SU-DHL-6 (cell line): ENCODE results near the gene GTF3C1.

ENCODE experiments used
- H2AFZ ChIP-seq: fragments of 200-600 bp; sonication (generic); 2 replicates; pipeline ENCODE4 v1.6.1; 2014; ENCODE audit warnings: low read depth, mild to moderate bottlenecking, moderate library complexity, mixed read lengths, antibody characterized with exemption, low read length; ENCODE audit not compliant: severe bottlenecking
- H3F3A ChIP-seq: fragments of 200-600 bp; shearing (Covaris generic); 2 replicates; pipeline ENCODE4 v1.6.0; 2016; ENCODE audit warnings: antibody characterized with exemption, mild to moderate bottlenecking; ENCODE audit not compliant: insufficient read depth
- H3K27ac ChIP-seq: fragments of 200-600 bp; sonication (generic); 2 replicates; pipeline ENCODE4 v1.5.1; 2016; ENCODE audit warnings: low read depth, mild to moderate bottlenecking, low read length, moderate library complexity, mixed read lengths
- H3K27me3 ChIP-seq: fragments of 200-600 bp; sonication (generic), shearing (Covaris generic); 2 replicates; pipeline ENCODE4 v1.6.0; 2014; ENCODE audit warnings: mild to moderate bottlenecking, low read length
- H3K36me3 ChIP-seq: fragments of 200-600 bp; sonication (generic); 2 replicates; pipeline ENCODE4 v1.6.1; 2014; ENCODE audit warnings: mild to moderate bottlenecking, low read length, mixed read lengths
- H3K4me2 ChIP-seq: fragments of 300-600, 200-600 bp; shearing (Covaris generic), sonication (generic); 2 replicates; pipeline ENCODE4 v1.6.0; 2014; ENCODE audit warnings: low read length, low read depth, mild to moderate bottlenecking; ENCODE audit not compliant: poor library complexity, severe bottlenecking
- H3K4me3 ChIP-seq: fragments of 200-600 bp; sonication (generic); 2 replicates; pipeline ENCODE4 v1.5.1; 2014; ENCODE audit warnings: antibody characterized with exemption, low read length, mild to moderate bottlenecking, mixed read lengths; ENCODE audit not compliant: insufficient read depth, poor library complexity, severe bottlenecking
- H3K79me2 ChIP-seq: fragments of 200-600 bp; sonication (generic); 2 replicates; pipeline ENCODE4 v1.6.1; 2014; ENCODE audit warnings: mild to moderate bottlenecking, low read length, moderate library complexity; ENCODE audit not compliant: insufficient read depth
- H3K9ac ChIP-seq: fragments of 200-600 bp; sonication (generic); 2 replicates; pipeline ENCODE4 v1.7.0; 2014; ENCODE audit warnings: mild to moderate bottlenecking, low read length
- H3K9me2 ChIP-seq: fragments of 200-600 bp; sonication (generic); replicated peaks from 2 replicates; pipeline ENCODE4 v1.6.1; 2014; ENCODE audit warnings: low read length; ENCODE audit not compliant: insufficient read depth
- H3K9me3 ChIP-seq: fragments of 200-600 bp; sonication (generic); 2 replicates; pipeline ENCODE4 v1.6.1; 2014; ENCODE audit warnings: low read length, mixed read lengths; ENCODE audit not compliant: insufficient read depth
- H4K20me1 ChIP-seq: fragments of 200-600 bp; sonication (generic); 2 replicates; pipeline ENCODE4 v1.6.1; 2014; ENCODE audit warnings: low read depth, mild to moderate bottlenecking, antibody characterized with exemption, low read length, moderate library complexity, mixed read lengths
- EZH2phosphoT487 ChIP-seq: fragments of 200-600 bp; sonication (generic), shearing (Covaris generic); conservative IDR thresholded peaks from 2 replicates; pipeline ENCODE4 v1.6.1; 2018; ENCODE audit warnings: mild to moderate bottlenecking, antibody characterized with exemption, low read length, moderate library complexity, mixed read lengths
- TF ChIP-seq, protein P1 (sequence below): fragments of 200-600 bp; sonication (generic); IDR thresholded peaks from one replicate; pipeline ENCODE4 v1.5.1; 2017; ENCODE audit warnings: antibody characterized with exemption, mild to moderate bottlenecking, low read length, moderate library complexity; ENCODE audit not compliant: insufficient read depth, poor library complexity, severe bottlenecking

Gene GTF3C1

DNA sequence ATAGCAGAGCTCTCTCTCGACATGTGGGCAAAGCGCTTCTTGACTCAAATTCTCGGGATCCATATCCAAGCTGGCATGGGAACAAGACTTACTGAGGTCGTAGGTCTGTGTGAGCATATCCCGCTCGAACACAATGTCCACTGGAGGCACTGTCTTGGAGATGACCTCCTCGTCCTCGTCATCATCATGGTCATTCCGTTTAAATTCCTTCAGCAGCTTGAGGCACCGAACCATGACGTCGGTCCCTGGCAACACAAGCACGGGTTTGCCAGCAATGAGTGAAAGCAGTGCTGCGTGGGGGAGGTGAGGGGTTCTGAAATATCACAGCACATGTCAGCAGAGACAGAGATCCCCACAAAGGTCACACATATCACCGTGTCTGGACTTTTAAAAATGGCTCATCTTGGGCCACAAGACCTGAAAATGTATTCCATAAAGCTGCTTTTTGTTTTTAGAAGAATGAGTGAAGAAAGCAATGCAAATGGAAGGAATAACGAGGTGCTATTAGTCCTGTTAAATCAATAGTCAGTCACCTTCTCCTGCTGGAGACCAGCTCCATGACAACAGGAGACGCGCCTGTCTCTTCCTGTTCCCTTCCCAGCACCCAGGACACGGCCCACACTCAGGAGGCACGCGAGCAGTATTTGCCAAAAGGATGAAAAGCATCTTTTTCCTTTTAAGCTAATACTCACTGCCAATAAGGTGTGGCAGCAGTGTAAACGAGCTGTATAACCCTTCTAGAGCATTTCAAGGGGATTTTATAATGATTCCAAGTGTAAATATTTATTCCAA lies 37.9 kb downstream of the GTF3C1 start:
- Histone ChIP-seq H2AFZ (no peak overlapping the region), H3F3A (no peaks in the 10 kb centered on the region), H3K4me2 (no peak overlapping the region), H3K4me3 (no peak overlapping the region), H3K27me3 (no peaks in the 10 kb centered on the region), H3K9me3 (no peaks in the 10 kb centered on the region), H4K20me1 (no peaks in the 10 kb centered on the region), H3K36me3 (no peaks in the 10 kb centered on the region), H3K9me2 (no peaks in the 10 kb centered on the region), H3K9ac (no peak overlapping the region), H3K27ac (no peak overlapping the region), H3K79me2 (no peaks in the 10 kb centered on the region)
- no peak for TF ChIP-seq EZH2phosphoT487
- TF ChIP-seq, protein P1, sequence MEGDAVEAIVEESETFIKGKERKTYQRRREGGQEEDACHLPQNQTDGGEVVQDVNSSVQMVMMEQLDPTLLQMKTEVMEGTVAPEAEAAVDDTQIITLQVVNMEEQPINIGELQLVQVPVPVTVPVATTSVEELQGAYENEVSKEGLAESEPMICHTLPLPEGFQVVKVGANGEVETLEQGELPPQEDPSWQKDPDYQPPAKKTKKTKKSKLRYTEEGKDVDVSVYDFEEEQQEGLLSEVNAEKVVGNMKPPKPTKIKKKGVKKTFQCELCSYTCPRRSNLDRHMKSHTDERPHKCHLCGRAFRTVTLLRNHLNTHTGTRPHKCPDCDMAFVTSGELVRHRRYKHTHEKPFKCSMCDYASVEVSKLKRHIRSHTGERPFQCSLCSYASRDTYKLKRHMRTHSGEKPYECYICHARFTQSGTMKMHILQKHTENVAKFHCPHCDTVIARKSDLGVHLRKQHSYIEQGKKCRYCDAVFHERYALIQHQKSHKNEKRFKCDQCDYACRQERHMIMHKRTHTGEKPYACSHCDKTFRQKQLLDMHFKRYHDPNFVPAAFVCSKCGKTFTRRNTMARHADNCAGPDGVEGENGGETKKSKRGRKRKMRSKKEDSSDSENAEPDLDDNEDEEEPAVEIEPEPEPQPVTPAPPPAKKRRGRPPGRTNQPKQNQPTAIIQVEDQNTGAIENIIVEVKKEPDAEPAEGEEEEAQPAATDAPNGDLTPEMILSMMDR = no peak

DNA sequence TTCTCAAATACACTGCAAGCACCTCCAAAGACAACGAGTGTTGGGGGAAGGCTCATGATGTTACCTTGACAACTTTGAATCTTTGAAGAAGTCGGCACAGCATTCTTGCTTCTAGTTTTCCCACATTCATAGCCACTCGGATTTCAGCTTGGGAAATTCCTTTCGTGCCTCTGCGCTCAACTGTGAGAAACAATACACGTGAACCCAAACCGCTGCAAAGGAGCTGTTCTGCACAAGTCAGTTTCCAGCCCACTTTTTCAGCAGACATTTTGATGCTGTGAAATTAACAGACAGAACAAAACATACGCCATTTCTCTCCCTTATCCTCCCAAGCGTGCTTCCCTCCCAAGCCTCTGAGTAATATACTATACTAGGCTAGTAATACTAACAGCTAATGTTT lies 41.2 kb downstream of the GTF3C1 start:
- no peak overlapping the region for H2AFZ ChIP-seq
- no peaks in the 10 kb centered on the region for H3K27me3 ChIP-seq
- H3K9me2 ChIP-seq = no peaks in the 10 kb centered on the region
- H4K20me1 ChIP-seq = no peaks in the 10 kb centered on the region
- H3K27ac ChIP-seq = no peak overlapping the region
- TF ChIP-seq, protein P1 = no peak
- no peak for TF ChIP-seq EZH2phosphoT487
- peaks cover 3% of the 10 kb centered on the region; the same call in 1 of the 2 replicates for H3K36me3 ChIP-seq
- H3F3A ChIP-seq = no peaks in the 10 kb centered on the region
- H3K9ac ChIP-seq = no peak overlapping the region
- no peaks in the 10 kb centered on the region for H3K79me2 ChIP-seq
- H3K4me2 ChIP-seq = no peak overlapping the region
- no peak overlapping the region for H3K4me3 ChIP-seq
- H3K9me3 ChIP-seq = no peaks in the 10 kb centered on the region

DNA sequence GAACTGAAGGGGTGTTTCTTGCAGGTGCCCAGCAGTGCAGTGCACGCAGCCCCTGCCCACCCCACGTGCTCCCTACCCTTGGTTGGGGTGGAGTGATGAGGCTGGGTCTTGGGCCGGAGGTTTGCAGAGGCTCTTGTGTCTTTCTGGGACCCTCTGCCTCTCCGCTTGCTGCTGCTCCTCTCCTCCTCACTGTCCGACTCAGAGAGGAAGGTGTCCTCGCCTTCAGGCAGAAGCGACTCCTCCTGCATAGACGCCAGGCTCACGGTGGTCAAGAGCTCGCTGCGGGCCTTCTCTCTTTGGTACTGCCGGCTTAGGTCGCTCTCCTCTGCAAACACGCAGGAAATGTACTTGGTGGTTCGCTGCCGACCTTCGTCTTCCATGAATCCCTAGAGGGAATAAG lies 42.9 kb downstream of the GTF3C1 start:
- no peak overlapping the region for H3K4me2 ChIP-seq

More for the DNA sequence above, 42.9 kb downstream of the GTF3C1 start:
- Histone ChIP-seq H3K36me3 (peaks cover 7% of the 10 kb centered on the region; the same call in 1 of the 2 replicates), H4K20me1 (no peaks in the 10 kb centered on the region), H3K4me3 (no peak overlapping the region), H3K27ac (no peak overlapping the region), H3K9me2 (no peaks in the 10 kb centered on the region), H3K9me3 (no peaks in the 10 kb centered on the region), H3K79me2 (no peaks in the 10 kb centered on the region), H3F3A (no peaks in the 10 kb centered on the region), H3K27me3 (no peaks in the 10 kb centered on the region), H2AFZ (no peak overlapping the region), H3K9ac (no peak overlapping the region)
- TF ChIP-seq EZH2phosphoT487 = no peak
- TF ChIP-seq, protein P1 = no peak
